Activated CD8-positive, alpha-beta memory T cell treated with anti-CD3 and anti-CD28 coated beads for 4 hours (primary cell): Measurements from ENCODE around the gene SLC16A4.
"Not testable (repeated sequence)": the region's sequence is repeated elsewhere in the genome, so short reads cannot be mapped to it uniquely, and the experiment has no call there.

ENCODE experiments used
- DNase-seq, 2 donors: peaks; one replicate each; pipeline ENCODE4 v3.0.0-alpha.2; 2020; ENCODE audit warnings: low read depth in 2 of 2

Gene SLC16A4

DNA sequence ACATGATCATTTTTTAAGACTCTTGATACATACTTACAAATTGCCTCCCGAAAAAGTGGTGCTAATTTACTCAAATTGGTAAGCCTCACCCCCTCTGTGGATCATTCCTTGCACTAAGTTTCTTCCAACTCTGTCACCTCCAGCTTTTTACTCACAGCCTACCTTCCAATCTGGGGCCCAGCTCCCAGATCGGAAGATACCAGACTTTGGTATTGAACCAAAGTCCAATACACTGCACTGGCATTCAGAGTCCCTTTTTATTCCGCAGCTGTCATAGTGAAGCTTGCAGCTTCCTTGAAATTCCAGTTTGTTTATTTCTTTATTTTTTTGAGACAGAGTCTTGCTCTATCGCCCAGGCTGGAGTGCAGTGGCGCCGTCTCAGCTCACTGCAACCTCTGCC is 18.5 kb upstream of the SLC16A4 start:
- DNase-seq: no peak

DNA sequence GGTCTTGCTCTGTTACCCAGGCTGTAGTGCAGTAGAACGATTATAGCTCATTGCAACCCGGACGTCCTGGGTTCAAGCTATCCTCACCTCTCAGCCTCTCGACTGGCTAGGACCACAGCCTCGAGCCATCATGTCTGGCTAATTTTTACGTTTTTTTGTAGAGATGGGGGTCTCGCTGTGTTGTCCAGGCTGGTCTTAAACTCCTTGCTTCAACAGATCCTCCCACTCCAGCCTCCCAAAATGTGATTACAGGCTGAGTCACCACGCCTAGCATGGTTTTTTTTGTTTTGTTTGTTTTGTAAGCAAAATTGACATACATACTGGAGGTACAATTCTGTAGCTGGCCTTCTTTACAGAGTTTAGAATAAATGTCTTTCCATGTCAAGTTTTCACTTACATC is 17.7 kb upstream of the SLC16A4 start:
- DNase-seq: no peak

- DNase-seq: peak; percentile 80 to 85
These were observed 16.7 kb upstream of the SLC16A4 start, which contains the start of gene LAMTOR5 for GRCh38 chr1:110407260-110408210. Gene LAMTOR5, minus strand, starts transcription at chr1:110407694. Its CDS starts 74 bp downstream, at chr1:110407620.

- DNase-seq: not testable (repeated sequence)
These were observed 15.6 kb upstream of the SLC16A4 start for GRCh38 chr1:110406407-110406806.

GRCh38 chr1:110404401-110404800 is 13.6 kb upstream of the SLC16A4 start:
- no peak for DNase-seq

GRCh38 chr1:110403805-110404204 is 13.0 kb upstream of the SLC16A4 start:
- no peak for DNase-seq

- not testable (repeated sequence) for DNase-seq
These were observed 5.6 kb upstream of the SLC16A4 start for GRCh38 chr1:110396259-110396958.

DNA sequence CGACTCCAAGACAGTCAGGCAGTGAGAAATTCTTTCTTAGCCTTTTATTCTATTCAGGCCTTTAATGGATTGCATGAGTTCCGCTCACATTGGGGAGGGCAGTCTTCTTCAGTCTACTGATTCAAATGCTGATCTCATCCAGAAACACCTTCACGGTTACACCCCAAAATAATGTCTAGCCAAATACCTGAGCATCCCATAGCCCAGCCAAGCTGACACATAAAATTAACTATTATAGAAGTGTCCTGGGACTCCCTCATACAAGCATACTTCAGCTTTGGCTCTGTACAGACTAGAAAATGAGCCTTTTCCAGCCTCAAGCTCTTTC is 3.6 kb upstream of the SLC16A4 start:
- DNase-seq: no peak

DNA sequence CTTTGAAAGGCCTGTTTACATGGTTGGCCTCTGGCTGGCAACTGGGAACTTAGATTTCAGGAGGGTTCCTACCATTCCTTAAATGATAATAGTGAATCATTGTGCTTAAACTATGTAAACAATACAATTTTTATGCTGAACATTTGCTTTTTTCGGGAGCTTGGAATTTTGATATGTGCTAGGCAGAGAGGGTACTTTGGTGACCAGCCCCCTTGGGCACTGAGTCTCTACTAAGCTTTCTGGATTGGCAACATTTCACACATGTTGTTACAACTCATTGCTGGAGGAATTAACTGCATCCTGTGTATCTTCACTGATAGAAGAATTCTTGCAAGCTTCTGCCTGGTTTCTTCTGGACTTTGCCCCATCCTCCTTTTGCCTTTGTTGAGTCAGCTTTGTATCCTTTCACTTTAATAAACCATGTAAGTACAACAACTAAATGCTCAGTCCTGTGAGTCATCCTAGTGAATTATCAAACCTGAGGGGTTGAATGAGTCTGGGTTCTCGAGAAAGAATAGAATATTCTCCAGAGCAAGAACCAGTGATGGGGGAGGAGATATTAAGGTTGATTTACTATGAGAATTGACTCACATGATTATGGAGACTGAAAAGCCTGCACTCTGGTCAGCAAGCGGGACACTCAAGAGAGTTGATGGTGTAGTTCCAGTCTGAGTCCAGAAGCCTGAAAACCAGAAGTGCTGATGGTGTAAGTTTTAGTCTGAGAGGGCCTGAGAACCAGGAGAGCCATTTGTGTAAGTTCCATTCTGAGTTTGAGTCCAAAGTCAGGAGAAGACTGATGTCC is 3.1 kb upstream of the SLC16A4 start:
- no peak for DNase-seq

DNA sequence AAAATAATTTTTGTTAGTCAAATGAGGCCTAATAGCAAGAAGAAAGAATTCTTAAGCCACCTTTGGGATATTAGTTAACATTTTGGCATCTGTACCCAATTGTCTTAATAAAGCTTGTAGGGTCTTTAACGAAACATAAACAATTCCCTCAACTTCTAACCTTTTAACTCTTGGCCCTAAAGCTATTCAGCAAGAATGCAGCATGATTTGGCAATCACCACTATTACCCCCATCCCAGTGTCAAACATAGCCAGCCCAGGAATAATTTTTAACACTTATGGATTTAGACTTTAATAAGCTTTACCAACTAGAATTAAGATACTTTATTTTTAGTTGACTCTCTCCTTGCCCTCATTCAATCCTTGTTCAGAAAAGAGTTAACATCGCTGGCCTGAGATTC is 2.5 kb upstream of the SLC16A4 start:
- DNase-seq: no peak

GRCh38 chr1:110390096-110390495 is 730 bp downstream of the SLC16A4 start:
- no peak for DNase-seq

DNA sequence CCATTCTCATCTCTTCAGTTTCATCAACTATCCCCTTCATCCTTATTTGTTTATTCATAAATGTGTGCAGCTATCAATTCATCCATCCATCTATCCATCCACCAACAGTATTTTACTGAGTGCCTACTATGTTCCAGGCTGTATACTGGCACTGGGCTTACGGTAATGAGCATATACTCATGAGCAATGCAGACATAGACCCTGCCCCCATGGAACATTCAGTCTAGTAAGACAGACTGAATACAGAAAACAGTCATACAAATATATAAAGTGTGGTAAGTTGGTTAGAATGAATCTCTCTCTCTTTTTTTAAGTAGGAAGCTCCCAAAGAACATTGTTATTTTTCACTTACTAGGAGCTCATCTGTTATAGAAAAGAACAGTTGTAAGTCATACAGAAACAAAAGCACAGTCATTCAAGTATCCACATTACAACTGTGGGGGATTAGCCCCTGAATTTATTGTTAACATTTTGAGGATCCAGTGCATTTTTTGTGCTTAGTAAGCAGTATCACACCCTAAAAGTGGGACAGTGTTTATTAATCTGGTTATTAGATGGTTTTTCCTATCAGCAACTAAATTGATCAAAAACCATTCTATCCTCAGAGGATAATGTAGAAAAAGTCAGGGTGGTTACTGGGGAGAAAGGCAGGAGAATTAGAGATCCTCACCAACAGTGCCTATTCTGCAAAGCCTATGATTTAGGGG is 3.6 kb downstream of the SLC16A4 start:
- DNase-seq: no peak

GRCh38 chr1:110385369-110385768 is 5.5 kb downstream of the SLC16A4 start:
- DNase-seq: no peak

- DNase-seq: no peak
These were observed 6.1 kb downstream of the SLC16A4 start for GRCh38 chr1:110384581-110385321.

DNA sequence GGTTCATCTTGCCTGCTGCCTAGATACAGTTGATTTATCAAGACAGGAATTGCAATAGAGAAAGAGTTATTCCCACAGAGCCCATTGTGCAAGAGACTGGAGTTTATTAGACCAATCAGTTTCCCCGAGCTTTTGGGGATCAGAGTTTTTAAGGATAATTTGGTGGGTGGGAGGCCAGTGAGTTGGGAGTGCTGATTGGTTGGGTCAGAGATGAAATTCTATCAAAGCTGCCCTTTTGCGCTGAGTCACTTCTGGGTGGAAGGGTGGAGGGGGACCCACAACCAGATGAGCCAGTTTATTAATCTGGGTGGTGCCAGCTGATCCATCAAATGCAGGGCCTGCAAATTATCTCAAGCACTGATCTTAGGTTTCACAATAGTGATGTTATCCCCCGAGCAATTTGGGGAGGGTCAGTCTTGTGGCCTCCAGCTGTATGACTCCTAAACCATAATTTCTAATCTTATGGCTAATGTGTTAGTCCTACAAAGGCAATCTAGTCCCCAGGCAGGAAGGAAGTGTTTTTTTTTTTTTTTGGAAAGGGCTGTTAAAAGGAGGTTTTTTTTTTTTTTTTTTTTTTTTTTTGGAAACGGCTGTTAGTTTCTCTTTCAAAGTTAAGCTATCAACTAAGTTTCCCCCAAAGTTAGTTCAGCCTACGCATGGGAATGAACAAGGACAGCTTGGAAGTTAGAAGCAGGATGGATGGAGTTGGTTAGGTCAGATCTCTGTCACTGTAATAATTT is 7.4 kb downstream of the SLC16A4 start:
- no peak for DNase-seq

GRCh38 chr1:110380672-110381283 is 10.0 kb downstream of the SLC16A4 start:
- no peak for DNase-seq

- DNase-seq: no peak
These were observed 15.3 kb downstream of the SLC16A4 start for GRCh38 chr1:110375490-110375889.

DNA sequence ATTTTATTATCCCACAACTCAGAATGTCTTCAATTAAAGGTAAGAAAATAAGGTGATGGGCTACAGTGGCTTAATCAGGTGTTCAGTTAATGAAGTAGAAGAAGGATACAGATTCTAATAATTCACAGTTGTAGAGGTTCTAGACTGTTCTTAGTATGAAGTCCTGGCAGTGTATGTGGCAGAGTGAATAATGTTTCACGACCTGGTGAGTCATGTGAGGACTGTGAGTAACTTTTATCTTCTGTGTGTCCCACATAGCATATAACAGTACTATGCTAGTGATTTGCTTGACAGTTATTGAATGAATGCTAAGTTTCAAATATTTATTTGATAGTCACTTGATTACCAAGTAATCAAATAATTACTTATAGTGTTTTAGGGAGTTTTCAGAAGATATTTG is 20.0 kb downstream of the SLC16A4 start:
- no peak for DNase-seq

DNA sequence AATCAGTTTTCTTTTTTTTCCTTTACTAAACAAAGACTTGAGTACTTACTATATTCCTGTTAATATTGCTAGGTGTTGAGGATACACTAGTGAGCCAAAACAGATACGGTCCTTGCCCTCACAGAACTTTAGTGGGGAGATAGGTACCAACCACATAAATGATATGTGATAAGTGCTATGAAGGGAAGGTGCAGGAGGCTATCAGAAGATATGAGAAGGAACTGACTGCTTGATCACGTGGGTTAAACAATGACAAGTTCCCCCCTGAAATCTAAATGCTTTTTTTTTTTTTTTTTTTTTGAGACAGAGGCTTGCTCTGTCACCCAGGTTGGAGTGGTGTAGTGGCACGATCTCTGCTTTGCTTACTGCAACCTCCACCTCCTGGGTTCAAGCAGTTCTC is 26.6 kb downstream of the SLC16A4 start:
- DNase-seq: no peak

DNA sequence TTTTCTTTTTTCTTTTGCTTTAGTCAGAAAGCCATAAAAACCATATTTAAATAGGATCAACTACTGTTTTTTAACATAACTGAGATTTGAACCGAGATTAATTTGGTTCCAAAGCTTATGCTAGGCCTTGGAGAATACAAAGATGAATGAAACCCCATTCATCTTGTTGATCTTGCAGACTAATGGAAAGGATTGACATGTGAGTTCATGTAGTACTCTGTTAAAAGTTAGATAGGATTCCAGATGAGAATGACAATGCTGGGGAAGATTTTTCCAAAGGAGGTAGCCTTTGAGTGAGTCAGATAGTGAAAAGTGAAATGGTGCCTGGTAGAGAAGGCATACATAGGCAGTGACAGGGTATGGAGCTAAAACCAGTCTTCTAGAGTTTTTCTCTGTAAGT is 29.0 kb downstream of the SLC16A4 start:
- no peak for DNase-seq
